Activated CD4-positive, alpha-beta T cell treated with anti-CD3 and anti-CD28 coated beads, Interleukin-2, Interleukin-4, amounts not matched to agents 100 ng/mL and 50 ng/mL, durations not matched to agents 16 hours and 8 hours (primary cell): ENCODE measurements around the gene ATP2C1.

ENCODE experiments used
- DNase-seq: peaks from one replicate; pipeline ENCODE4 v3.0.0-alpha.2; 2020; ENCODE audit warnings: low spot score

ATP2C1 gene

DNA sequence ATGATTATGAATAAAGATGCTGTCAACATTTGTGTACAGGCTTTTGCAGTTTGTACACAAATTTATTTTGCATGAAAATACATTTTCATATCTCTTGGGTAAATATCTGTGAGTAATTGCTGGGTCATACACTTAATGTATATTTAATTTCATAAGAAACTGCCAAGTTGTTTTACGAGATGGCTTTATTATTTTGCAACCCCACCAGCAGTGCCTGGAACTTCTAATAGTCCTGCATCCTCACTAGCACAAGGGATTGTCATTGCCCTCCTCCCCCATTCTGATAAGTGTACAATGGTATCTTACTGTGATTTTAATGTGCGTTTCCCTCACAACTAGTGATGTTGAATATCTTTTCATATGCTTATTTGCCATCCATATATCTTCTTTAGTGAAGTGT is 87.6 kb downstream of the ATP2C1 start:
- DNase-seq: no peak

GRCh38 chr3:130990282-130990681 is 96.4 kb downstream of the ATP2C1 start:
- DNase-seq: no peak

DNA sequence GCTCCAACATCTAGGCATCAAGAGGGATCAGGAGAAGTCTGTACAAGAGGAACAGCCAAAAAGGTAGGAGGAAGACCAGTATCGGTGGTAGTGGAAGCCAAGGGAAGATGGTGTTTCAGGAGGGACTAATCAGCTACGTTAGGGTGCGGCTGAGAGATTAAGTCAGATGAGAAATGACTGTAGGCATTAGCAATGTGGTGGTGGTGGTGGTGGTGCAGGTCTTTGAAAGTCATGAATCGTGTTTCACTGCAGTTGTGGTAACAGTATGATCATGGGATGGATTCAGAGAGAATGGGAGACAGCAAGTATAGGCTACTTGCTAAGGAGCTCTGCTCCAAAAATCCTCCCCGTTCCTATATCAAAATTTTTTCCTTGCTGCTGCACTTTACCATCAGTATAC is 97.2 kb downstream of the ATP2C1 start:
- DNase-seq: peak; percentile 15

DNA sequence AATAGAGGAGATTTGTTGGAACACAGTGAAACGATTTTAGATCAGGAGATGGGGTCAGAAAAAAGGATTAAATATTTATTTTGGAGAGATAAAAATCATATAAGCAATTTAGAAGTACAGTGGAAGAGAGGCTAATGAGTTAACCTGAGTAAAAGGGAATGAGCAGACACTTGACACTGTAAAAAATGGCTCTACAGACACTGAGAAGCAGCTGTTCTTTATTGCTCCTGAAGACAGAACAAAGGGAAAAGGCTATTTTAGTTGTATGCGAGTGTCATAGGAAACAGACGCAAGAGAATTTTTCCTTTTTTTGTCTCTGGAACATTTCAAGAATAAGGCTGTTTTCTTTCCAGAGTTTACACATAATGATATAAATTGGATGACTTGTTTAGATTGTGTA is 98.5 kb downstream of the ATP2C1 start:
- DNase-seq: no peak

DNA sequence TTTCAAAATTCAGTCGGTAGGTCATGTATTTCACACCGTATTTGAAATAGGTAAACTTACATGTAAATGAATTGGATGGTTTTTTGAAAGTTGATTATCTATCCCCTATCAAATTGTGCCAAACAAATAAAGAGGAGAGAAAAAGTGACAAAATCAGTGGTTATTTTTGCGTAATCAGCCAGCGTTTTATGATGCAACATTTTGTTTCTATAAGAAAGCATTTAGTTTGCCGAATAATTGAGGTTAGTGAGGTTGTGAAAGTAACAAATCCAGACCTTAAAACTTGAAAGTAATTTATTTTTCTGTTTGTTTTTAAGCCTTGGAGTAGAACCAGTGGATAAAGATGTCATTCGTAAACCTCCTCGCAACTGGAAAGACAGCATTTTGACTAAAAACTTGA is 103.4 kb downstream of the ATP2C1 start:
- DNase-seq: no peak

- no peak for DNase-seq
Observed at GRCh38 chr3:131001071-131001470, 107.2 kb downstream of the ATP2C1 start.

DNA sequence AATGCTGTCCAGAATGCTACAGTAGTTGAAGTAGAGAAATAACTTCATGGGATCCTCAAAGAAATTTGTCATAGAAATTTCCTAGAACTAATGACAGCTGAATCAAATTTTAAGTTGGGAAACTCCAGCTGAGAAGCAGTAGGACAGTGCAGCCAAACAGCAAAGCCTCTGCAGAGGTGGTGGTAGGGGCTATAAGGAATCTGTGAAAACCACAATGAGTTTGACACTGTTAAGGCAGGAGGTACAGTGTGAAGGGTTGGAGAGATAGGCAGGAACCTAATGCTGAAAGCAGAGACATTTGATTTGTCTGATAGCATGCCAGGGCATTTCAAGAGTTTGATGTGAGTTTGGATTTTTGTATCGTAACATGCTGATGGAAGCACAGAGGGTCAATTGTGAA is 110.7 kb downstream of the ATP2C1 start:
- no peak for DNase-seq

GRCh38 chr3:131007256-131007655 is 113.4 kb downstream of the ATP2C1 start:
- DNase-seq: no peak

GRCh38 chr3:131007782-131008181 is 113.9 kb downstream of the ATP2C1 start:
- no peak for DNase-seq

DNA sequence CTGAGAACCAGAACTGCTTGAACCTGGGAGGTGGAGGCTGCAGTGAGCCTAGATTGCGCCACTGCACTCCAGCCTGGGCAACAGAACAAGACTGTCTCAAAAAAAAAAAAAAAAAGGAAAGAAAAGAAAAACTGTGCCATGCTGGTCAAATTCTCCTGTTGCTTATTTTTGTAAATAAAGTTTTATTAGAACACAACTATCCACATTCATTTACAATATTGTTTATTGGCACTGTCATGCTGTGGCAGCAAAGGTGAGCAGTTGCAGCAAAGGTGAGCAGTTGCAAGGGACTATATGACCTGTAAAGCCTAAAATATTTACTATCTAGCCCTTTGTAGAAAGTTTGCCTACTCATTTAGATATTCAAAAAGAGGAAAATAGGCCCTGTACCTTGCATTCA is 114.4 kb downstream of the ATP2C1 start:
- DNase-seq: no peak

DNA sequence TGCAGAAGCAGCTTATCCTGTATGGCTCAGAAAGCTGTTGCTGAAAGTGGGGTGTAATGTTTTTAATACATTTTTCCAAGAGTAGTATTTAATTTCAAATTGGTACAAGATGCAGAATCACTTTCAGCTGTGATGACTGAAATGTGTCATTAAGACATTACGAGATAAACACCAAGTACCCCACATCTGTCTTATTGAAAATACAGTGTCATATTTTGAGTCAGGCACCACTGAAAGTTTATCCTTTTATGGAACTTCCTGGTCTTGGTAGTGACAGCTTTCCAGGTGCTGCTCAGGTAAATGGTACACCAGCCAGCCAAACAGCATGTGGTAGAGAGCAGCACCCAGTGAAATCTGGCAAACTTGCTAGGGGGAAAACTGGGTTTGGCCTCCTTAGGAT is 115.8 kb downstream of the ATP2C1 start:
- DNase-seq: peak; percentile 25

- DNase-seq: no peak
Observed at GRCh38 chr3:131018970-131019369, 125.1 kb downstream of the ATP2C1 start.

DNA sequence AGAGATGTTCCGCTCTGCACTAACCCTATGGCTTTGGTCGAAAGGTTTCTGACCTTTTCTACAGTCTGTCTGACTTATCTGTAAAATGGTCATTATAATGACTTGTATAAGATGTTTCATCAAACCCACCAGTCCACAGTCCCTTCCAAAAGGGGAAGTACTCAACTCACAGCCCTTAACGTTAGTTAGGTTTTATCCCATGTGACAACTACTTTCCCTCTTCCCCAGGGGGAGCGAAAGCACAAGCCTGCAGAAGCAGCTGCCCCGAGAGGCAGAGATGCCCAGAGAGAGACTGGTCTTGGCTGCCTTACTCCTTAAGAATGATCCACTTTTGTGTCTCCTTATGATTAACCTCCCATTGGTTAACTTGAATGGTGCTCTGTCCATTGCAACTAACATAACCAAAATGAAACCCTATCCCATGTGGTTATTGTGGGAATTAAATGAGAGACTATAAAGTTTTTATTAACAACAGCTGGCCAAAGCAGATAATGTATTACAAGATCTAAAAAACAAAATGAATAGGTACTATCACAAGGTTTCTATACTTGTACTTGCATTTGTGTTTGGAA is 126.3 kb downstream of the ATP2C1 start:
- no peak for DNase-seq

GRCh38 chr3:131025539-131025938 is 131.7 kb downstream of the ATP2C1 start:
- no peak for DNase-seq

GRCh38 chr3:131026321-131027151 is 132.7 kb downstream of the ATP2C1 start, which contains the start of the genes ASTE1 and NEK11:
ASTE1 (minus strand) TSS chr3:131026825; CDS start chr3:131025306, 1,519 bp downstream.
NEK11 (plus strand) TSS chr3:131026877; CDS start chr3:131029709, 2,832 bp downstream.
- peak; percentile 90 for DNase-seq

DNA sequence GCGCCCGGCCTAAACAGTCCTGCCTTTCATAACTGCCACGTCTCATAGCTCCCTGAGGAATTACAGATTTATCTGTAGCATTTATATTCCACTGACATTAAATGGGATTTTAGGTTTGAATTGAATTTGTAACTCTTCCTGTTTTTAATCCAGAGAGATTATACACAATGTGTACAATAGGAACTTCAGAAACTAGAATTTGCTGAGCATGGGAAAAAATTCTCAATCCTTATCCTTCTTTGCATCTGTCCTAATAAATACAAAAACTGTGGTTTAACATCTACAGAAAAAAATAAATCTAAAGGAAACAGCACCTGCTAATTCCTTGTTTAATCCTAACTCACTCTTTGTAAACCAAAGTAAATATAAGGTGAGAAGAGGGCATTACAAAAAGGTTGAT is 135.0 kb downstream of the ATP2C1 start:
- no peak for DNase-seq

DNA sequence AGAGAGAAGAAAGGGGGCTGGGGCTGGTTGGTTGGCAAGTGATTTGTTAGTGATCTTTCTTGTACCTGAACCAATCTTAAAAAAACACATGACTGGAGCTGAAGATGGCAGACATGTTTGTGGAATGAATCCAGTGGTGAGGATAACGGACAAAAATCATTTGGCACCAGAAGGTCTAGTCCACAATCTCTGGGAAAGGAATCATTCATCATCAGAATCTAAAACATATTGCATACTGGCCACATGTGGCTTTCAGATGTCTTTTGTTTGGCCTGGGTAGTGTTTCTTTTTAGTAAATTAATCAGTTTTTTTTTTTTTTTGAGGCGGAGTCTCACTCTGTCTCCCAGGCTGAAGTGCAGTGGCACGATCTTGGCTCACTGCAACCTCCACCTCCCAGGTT is 137.8 kb downstream of the ATP2C1 start:
- DNase-seq: no peak

GRCh38 chr3:131033480-131034080 is 139.7 kb downstream of the ATP2C1 start:
- DNase-seq: peak; percentile 65

GRCh38 chr3:131036200-131036816 is 142.4 kb downstream of the ATP2C1 start:
- no peak for DNase-seq

DNA sequence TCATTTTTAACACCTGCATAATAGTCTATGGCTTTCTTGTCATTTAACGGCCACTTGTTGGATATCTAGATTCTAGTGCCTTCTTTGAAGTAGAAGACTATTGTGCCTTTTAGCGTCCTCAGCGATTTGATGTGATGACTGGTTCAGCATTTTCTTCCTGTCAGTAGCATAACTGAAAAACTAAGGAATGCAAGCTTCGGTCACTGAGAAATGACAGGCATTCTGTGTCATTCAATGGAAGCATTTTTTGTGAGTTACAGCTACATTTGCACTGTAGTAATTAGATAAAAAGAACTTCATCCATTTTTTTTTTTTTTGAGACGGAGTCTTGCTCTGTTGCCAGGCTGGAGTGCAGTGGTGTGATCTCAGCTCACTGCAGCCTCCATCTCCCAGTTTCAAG is 143.1 kb downstream of the ATP2C1 start:
- no peak for DNase-seq

DNA sequence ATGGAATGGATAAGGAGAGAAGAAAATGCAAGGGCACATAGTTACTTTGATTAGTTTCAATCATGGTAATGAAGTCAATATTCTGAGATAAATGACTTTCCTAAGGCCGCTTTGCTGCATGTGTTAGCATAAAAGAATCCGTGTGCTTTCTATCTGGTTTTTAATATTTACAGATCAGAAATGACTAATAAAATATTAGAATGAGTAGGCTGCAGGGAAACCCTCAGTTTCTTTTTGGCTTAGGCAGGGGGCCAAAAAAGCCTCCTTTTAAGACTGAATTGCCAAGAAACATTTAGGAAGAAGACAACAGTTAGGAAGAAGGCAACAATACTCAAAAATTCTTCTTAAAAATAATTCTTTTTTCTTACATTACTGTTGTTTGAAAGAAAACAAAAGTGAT is 144.4 kb downstream of the ATP2C1 start:
- DNase-seq: no peak

DNA sequence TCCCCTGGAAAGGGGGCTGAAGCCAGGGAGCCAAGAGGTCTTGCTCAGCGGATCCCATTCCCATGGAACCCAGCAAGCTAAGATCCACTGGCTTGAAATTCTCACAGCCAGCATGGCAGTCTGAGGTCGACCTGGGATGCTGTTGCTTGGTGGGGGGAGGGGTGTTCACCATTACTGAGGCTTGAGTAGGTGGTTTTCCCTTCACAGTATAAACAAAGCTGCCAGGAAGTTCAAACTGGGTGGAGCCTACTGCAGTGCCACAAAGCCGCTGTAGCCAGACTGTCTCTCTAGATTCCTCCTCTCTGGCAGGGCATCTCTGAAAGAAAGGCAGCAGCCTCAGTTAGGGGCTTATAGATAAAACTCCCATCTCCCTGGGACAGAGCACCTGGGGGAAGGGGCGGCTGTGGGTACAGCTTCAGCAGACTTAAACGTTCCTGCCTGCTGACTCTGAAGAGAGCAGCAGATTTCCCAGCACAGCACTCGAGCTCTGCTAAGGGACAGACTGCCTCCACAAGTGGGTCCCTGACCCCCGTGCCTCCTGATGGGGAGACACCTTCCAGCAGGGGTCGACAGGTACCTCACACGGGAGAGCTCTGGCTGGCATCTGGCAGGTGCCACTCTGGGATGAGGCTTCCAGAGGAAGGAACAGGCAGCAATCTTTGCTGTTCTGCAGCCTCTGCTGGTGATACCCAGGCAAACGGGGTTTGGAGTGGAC is 148.5 kb downstream of the ATP2C1 start:
- peak; percentile 46 for DNase-seq
